ENCODE measurements around the gene ZC3HAV1.
A peak's percentile ranks its signal among the peaks of the same experiment; 100 is the strongest.
"Not testable (repeated sequence)": the region's sequence is repeated elsewhere in the genome, so short reads cannot be mapped to it uniquely, and the experiment has no call there.

ZC3HAV1 gene

GRCh38 chr7:139029353-139029752 lies 80.2 kb downstream of the ZC3HAV1 start:
- DNase-seq (ENCODE audit: insufficient read length, low spot score) = no peak
- FAIRE-seq = no peak

GRCh38 chr7:139026551-139026950 lies 83.0 kb downstream of the ZC3HAV1 start:
- DNase-seq (ENCODE audit: insufficient read length, low spot score) (no peak), FAIRE-seq (no peak)

GRCh38 chr7:139025861-139026260 lies 83.7 kb downstream of the ZC3HAV1 start:
- DNase-seq (ENCODE audit: insufficient read length, low spot score); FAIRE-seq: not testable (repeated sequence)

GRCh38 chr7:139023076-139023475 lies 86.4 kb downstream of the ZC3HAV1 start:
- no peak for DNase-seq (ENCODE audit: insufficient read length, low spot score)
- FAIRE-seq = no peak

- DNase-seq (ENCODE audit: insufficient read length, low spot score) = no peak
- no peak for FAIRE-seq
These were observed 87.2 kb downstream of the ZC3HAV1 start for GRCh38 chr7:139022286-139022685.

GRCh38 chr7:139018910-139019309 lies 90.6 kb downstream of the ZC3HAV1 start:
- FAIRE-seq (no peak), DNase-seq (ENCODE audit: insufficient read length, low spot score) (no peak)

- DNase-seq (ENCODE audit: insufficient read length, low spot score) (peak; percentile 82), FAIRE-seq (no peak)
These were observed 92.5 kb downstream of the ZC3HAV1 start for GRCh38 chr7:139016931-139017511.

- FAIRE-seq = no peak
- no peak for DNase-seq (ENCODE audit: insufficient read length, low spot score)
These were observed 98.1 kb downstream of the ZC3HAV1 start for GRCh38 chr7:139011373-139011772.

- FAIRE-seq (no peak), DNase-seq (ENCODE audit: insufficient read length, low spot score) (no peak)
These were observed 105.0 kb downstream of the ZC3HAV1 start for GRCh38 chr7:139004321-139005090.

GRCh38 chr7:138999414-138999813 lies 110.1 kb downstream of the ZC3HAV1 start:
- no peak for FAIRE-seq
- DNase-seq (ENCODE audit: insufficient read length, low spot score) = no peak

Measured in HTR-8/SVneo (cell line).